Loucy (cell line): ENCODE data around the gene ROGDI.

ENCODE experiments used
- CTCF ChIP-seq: fragments of 200-600 bp; sonication (generic); conservative IDR thresholded peaks from 2 replicates; pipeline ENCODE4 v1.5.1; 2014; ENCODE audit warnings: mild to moderate bottlenecking, antibody characterized with exemption, low read length
- EZH2phosphoT487 ChIP-seq: fragments of 200-600 bp; IDR thresholded peaks from 2 replicates; pipeline ENCODE4 v1.6.1; 2018; ENCODE audit warnings: antibody characterized with exemption, mild to moderate bottlenecking, moderate library complexity, borderline replicate concordance

- TF ChIP-seq CTCF (no peak), EZH2phosphoT487 (no peak)
Measured at GRCh38 chr16:4802659-4803287, 340 bp upstream of the ROGDI start.
